HL-60 (cell line): ENCODE measurements around the gene DGKI.

Experiments
- DNase-seq, 2 experiments: peaks; one replicate each; pipeline ENCODE4 v3.0.0-alpha.2; 2010 to 2020; ENCODE audit warnings: low read depth in 1 of 2, low spot score in 1 of 2
- H3K27ac ChIP-seq: fragments of 250-450 bp; sonication (Bioruptor Pico); replicated peaks from 2 replicates; pipeline ENCODE4 v1.5.1; 2020; ENCODE audit warnings: mild to moderate bottlenecking, moderate library complexity
- H3K27me3 ChIP-seq: fragments of 250-450 bp; sonication (Bioruptor Pico); 2 replicates; pipeline ENCODE4 v1.5.1; 2021; ENCODE audit warnings: mild to moderate bottlenecking, moderate library complexity; ENCODE audit not compliant: insufficient read depth, poor library complexity, severe bottlenecking
- H3K4me3 ChIP-seq: replicated peaks from 2 replicates; pipeline ENCODE4 v1.5.1; 2011; ENCODE audit warnings: mild to moderate bottlenecking, control low read depth, low read length; ENCODE audit not compliant: insufficient read depth
- CTCF ChIP-seq: IDR thresholded peaks from one replicate; pipeline ENCODE4 v1.5.1; 2011; ENCODE audit warnings: low read length, control low read depth, inconsistent platforms; ENCODE audit not compliant: insufficient read depth
- GABPA ChIP-seq: IDR thresholded peaks from 2 replicates; pipeline ENCODE4 v1.6.1; 2012; ENCODE audit warnings: low read depth
- POLR2AphosphoS5 ChIP-seq: IDR thresholded peaks from 2 replicates; pipeline ENCODE4 v1.6.1; 2012; ENCODE audit warnings: low read depth
- REST ChIP-seq: IDR thresholded peaks from 2 replicates; pipeline ENCODE4 v1.6.1; 2012; ENCODE audit warnings: low read depth; ENCODE audit not compliant: insufficient replicate concordance
- SPI1 ChIP-seq: IDR thresholded peaks from 2 replicates; pipeline ENCODE4 v1.6.1; 2012; ENCODE audit warnings: low read depth, mild to moderate bottlenecking, borderline replicate concordance

The DGKI gene

GRCh38 chr7:137696376-137696775 lies 150.4 kb downstream of the DGKI start:
- no peak for DNase-seq
- Histone ChIP-seq H3K27me3 (no peaks in the 10 kb centered on the region), H3K4me3 (no peak overlapping the region), H3K27ac (no peak overlapping the region)
- TF ChIP-seq GABPA (no peak), SPI1 (no peak), CTCF (no peak), POLR2AphosphoS5 (no peak), REST (no peak)

- DNase-seq: no peak
- TF ChIP-seq POLR2AphosphoS5 (no peak), REST (no peak), CTCF (no peak), SPI1 (no peak), GABPA (no peak)
- Histone ChIP-seq H3K27ac (no peak overlapping the region), H3K27me3 (no peaks in the 10 kb centered on the region), H3K4me3 (no peak overlapping the region)
Observed at GRCh38 chr7:137695942-137696341, 150.8 kb downstream of the DGKI start.

- no peak overlapping the region for H3K27ac ChIP-seq
- H3K4me3 ChIP-seq: no peak overlapping the region
- TF ChIP-seq GABPA: no peak
- no peak for TF ChIP-seq REST
- TF ChIP-seq POLR2AphosphoS5: no peak
- TF ChIP-seq CTCF: no peak
- TF ChIP-seq SPI1: no peak
- no peaks in the 10 kb centered on the region for H3K27me3 ChIP-seq
- no peak for DNase-seq
Observed at GRCh38 chr7:137695494-137695893, 151.3 kb downstream of the DGKI start.
